ENCODE results near the gene PLXNC1. TPM values are rescaled to one million over a fixed set of nuclear protein-coding genes. Genes with fewer than 3 reads are reported as not detected.

The PLXNC1 gene
- total and polyA plus RNA-seq, 2 of the 8 experiments (the other 6 are each of a cell fraction or from before 2014, with no cell fraction given) = 0.83 to 2.0 TPM

DNA sequence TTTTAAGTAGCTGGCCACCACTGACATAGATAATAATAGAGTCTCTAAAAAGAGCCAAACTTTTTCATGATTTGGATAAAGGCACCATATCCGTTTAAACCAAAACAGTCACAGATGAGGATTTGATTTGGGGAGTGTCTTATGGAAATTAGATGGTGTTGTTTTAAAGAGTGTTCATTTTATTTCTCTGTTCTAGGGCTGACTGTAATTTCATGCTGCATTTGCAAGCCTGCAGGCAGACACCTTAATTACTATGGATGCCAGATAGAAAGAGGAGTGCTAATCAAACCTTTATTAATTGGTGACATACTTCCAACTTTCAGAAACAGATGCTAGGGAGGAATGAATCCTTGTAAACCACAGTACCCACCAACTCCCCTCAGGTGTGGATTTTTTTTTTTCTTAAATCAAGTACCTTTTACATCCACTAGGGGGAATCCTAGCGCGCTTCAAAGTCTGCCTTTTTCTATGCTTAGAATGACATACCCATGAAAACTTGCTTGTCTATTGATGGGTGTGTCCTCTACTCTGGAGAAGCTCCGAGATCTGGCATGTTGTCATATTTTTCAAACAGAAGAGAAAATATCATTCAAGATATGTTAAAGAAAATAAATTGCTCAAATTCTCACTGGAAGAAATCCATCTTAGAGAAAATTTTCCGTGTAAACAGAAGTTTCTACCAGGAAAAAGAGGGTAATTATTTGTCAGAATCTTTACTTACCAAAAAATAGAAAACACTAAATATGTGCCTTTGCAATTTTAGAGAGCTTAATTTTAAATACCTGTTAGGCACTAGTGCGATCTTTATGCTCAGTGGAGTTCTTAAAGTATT is 14.2 kb upstream of the PLXNC1 start:
- CTCF ChIA-PET (ENCODE audit: partially characterized antibody) = interaction anchor here (0.7 to 5.7 kb wide), 29 partner anchors 10 to 761 kb away, joined by 3 to 40 read pairs (median 4); no protein-coding TSS in a partner anchor
- H2BK120ac ChIP-seq (replicated peaks; ENCODE audit: low read depth, low read length) = no peak overlapping the region
- H3K14ac ChIP-seq (ENCODE audit: insufficient read length) = no peak overlapping the region
- DNase-seq (ENCODE audit: low read depth in 1 of 2, low spot score in 2 of 2) (no peak), FAIRE-seq (peak; percentile 79)
- TF ChIP-seq, protein P1, sequence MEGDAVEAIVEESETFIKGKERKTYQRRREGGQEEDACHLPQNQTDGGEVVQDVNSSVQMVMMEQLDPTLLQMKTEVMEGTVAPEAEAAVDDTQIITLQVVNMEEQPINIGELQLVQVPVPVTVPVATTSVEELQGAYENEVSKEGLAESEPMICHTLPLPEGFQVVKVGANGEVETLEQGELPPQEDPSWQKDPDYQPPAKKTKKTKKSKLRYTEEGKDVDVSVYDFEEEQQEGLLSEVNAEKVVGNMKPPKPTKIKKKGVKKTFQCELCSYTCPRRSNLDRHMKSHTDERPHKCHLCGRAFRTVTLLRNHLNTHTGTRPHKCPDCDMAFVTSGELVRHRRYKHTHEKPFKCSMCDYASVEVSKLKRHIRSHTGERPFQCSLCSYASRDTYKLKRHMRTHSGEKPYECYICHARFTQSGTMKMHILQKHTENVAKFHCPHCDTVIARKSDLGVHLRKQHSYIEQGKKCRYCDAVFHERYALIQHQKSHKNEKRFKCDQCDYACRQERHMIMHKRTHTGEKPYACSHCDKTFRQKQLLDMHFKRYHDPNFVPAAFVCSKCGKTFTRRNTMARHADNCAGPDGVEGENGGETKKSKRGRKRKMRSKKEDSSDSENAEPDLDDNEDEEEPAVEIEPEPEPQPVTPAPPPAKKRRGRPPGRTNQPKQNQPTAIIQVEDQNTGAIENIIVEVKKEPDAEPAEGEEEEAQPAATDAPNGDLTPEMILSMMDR (IDR thresholded peaks at IDR 0.05; ENCODE audit: control extremely low read depth in 1 of 3, insufficient read depth in 1 of 3, low read depth in 1 of 3, low read length in 3 of 3) = peak in 2 of 3 experiments; percentile 39 to 63; a peak in 2 of 4 replicates
- TF ChIP-seq RFX5 (IDR thresholded peaks at IDR 0.05; ENCODE audit: borderline replicate concordance, low read depth, low read length) (no peak), RAD21 (IDR thresholded peaks at IDR 0.05 in 1 of 2, conservative IDR thresholded peaks at IDR 0.05 in 1 of 2; ENCODE audit: low read depth in 2 of 2, low read length in 2 of 2) (peak; percentile 66 to 70)
- H2BK15ac ChIP-seq (ENCODE audit: low read length) = no peak overlapping the region
- no peak overlapping the region for H3K23ac ChIP-seq (ENCODE audit: insufficient read length)
- no peak overlapping the region for H3K27ac ChIP-seq (ENCODE audit: low read depth, low read length)
- H3K4me1 ChIP-seq (replicated peaks in 1 of 4; ENCODE audit: control insufficient read depth in 3 of 4, insufficient read depth in 4 of 4, low read length in 3 of 4) = no peaks in the 10 kb centered on the region
- H3K4me2 ChIP-seq (ENCODE audit: insufficient read depth in 1 of 2, low read depth in 2 of 2, low read length in 2 of 2) = no peak overlapping the region
- H3K36me3 ChIP-seq (ENCODE audit: control insufficient read depth in 2 of 4, insufficient read depth in 4 of 4, low read length in 3 of 4) = no peaks in the 10 kb centered on the region
- no peak overlapping the region for H3K4ac ChIP-seq (replicated peaks; ENCODE audit: insufficient read length, low read depth, low read length)
- 40% methylated on average over 6 of the region's 6 CpGs; no CpG with 5 or more reads in 1 of the 2 experiments for WGBS, 2 experiments (ENCODE audit: extremely low coverage in 1 of 2, insufficient coverage in 1 of 2, insufficient read length in 1 of 2, insufficient replicate concordance in 2 of 2, low coverage in 1 of 2, low lambda C conversion rate in 2 of 2, missing lambda C conversion rate in 1 of 2)
- no peak overlapping the region for H2BK5ac ChIP-seq (ENCODE audit: low read depth, low read length)
- no peaks in the 10 kb centered on the region for H4K20me1 ChIP-seq (replicated peaks in 1 of 2; ENCODE audit: control insufficient read depth in 1 of 2, insufficient read depth in 2 of 2, low read length in 2 of 2)
- H2AFZ ChIP-seq (ENCODE audit: low read length) = no peak overlapping the region
- H3K79me1 ChIP-seq (ENCODE audit: low read depth, low read length) = no peaks in the 10 kb centered on the region
- no peaks in the 10 kb centered on the region for H3K79me2 ChIP-seq (ENCODE audit: control insufficient read depth in 1 of 2, insufficient read depth in 2 of 2, low read length in 2 of 2)
- POLR2A ChIA-PET (ENCODE audit: partially characterized antibody) = no interaction called here
- H2BK12ac ChIP-seq (ENCODE audit: low read depth, low read length) = no peak overlapping the region
- H3K9me3 ChIP-seq (ENCODE audit: insufficient read depth in 2 of 2, low read depth in 1 of 2, low read length in 1 of 2) = no peaks in the 10 kb centered on the region
- H4K5ac ChIP-seq (ENCODE audit: insufficient read length, low read depth, low read length) = no peak overlapping the region
- no peak overlapping the region for H3K56ac ChIP-seq (replicated peaks; ENCODE audit: insufficient read length, low read depth, low read length)
- no peak overlapping the region for H3K4me3 ChIP-seq (ENCODE audit: extremely low read depth in 1 of 4, insufficient read depth in 2 of 4, low read depth in 3 of 4, low read length in 4 of 4)
- H3K27me3 ChIP-seq (replicated peaks in 1 of 4; ENCODE audit: control insufficient read depth in 3 of 4, extremely low read depth in 1 of 4, insufficient read depth in 3 of 4, low read length in 3 of 4) = no peaks in the 10 kb centered on the region
- no peak overlapping the region for H2AK5ac ChIP-seq (ENCODE audit: low read depth, low read length)
- no peak overlapping the region for H3K9ac ChIP-seq (replicated peaks in 1 of 4; ENCODE audit: extremely low read depth in 1 of 4, low read depth in 3 of 4, low read length in 3 of 4)
- no peak overlapping the region for H4K91ac ChIP-seq (replicated peaks; ENCODE audit: insufficient read length, low read length)
- no peak overlapping the region for H2BK20ac ChIP-seq (ENCODE audit: low read length)
- no peak overlapping the region for H3K18ac ChIP-seq (ENCODE audit: extremely low read depth, low read length)
- no peak overlapping the region for H4K8ac ChIP-seq (ENCODE audit: extremely low read depth, insufficient read depth, low read length)
- H3K23me2 ChIP-seq (ENCODE audit: low read depth, low read length) = no peaks in the 10 kb centered on the region
